ENCODE measurements around the gene ADORA1.

GRCh38 chr1:203216274-203217138 is 89.0 kb downstream of the ADORA1 start:
- TF ChIP-seq CTCF (IDR thresholded peaks at IDR 0.05), result peak; percentile 64 to 78 (median 74)
- TF ChIP-seq POLR2AphosphoS5 (IDR thresholded peaks at IDR 0.05), result no peak
- no peak for TF ChIP-seq POLR2A (IDR thresholded peaks at IDR 0.05)

Measured in transverse colon (tissue), 4 donors.